Testis (tissue), 2 donors: ENCODE data around the gene CYP2U1.
"Not testable (repeated sequence)": the region's sequence is repeated elsewhere in the genome, so short reads cannot be mapped to it uniquely, and the experiment has no call there.

Experiments used
- POLR2A ChIP-seq: fragments of 450-650 bp; IDR thresholded peaks from one replicate; pipeline ENCODE4 v1.6.1; 2017; ENCODE audit warnings: antibody characterized with exemption, mild to moderate bottlenecking, moderate library complexity
- TF ChIP-seq, protein P1 (sequence below), 3 experiments: fragments of 450-650 bp in 2 of 3; fragments of 200-600 bp in 1 of 3; sonication (generic) in 1 of 3; IDR thresholded peaks; one replicate each; pipeline ENCODE4 v1.5.1; 2016 to 2019; ENCODE audit warnings: antibody characterized with exemption in 3 of 3, mild to moderate bottlenecking in 2 of 3, moderate library complexity in 1 of 3

- TF ChIP-seq, protein P1, sequence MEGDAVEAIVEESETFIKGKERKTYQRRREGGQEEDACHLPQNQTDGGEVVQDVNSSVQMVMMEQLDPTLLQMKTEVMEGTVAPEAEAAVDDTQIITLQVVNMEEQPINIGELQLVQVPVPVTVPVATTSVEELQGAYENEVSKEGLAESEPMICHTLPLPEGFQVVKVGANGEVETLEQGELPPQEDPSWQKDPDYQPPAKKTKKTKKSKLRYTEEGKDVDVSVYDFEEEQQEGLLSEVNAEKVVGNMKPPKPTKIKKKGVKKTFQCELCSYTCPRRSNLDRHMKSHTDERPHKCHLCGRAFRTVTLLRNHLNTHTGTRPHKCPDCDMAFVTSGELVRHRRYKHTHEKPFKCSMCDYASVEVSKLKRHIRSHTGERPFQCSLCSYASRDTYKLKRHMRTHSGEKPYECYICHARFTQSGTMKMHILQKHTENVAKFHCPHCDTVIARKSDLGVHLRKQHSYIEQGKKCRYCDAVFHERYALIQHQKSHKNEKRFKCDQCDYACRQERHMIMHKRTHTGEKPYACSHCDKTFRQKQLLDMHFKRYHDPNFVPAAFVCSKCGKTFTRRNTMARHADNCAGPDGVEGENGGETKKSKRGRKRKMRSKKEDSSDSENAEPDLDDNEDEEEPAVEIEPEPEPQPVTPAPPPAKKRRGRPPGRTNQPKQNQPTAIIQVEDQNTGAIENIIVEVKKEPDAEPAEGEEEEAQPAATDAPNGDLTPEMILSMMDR (IDR thresholded peaks at IDR 0.05), result not testable (repeated sequence)
- TF ChIP-seq POLR2A, result not testable (repeated sequence)
Observed at GRCh38 chr4:107925713-107926112, 5.6 kb upstream of the CYP2U1 start.
